Naive thymus-derived CD4-positive, alpha-beta T cell (primary cell): Measurements from ENCODE around the gene PREB. TPM values are rescaled to one million over a fixed set of nuclear protein-coding genes. Genes with fewer than 3 reads are reported as not detected.
"Not testable (repeated sequence)": the region's sequence is repeated elsewhere in the genome, so short reads cannot be mapped to it uniquely, and the experiment has no call there.

Experiments
- ATAC-seq: fragments of 150-1000 bp; cut with Tn5 transposase; 2 replicates; pipeline ENCODE4 v1.10.0; 2021; ENCODE audit warnings: mild to moderate bottlenecking, moderate library complexity
- CTCF ChIA-PET: fragments of 350-600 bp; sonication (Branson Sonifier 250); formaldehyde crosslinking; loops from one replicate; lab custom pipeline; 2021; ENCODE audit warnings: antibody characterized with exemption; lab: Charles Lee
- POLR2A ChIA-PET: fragments of 350-600 bp; sonication (Branson Sonifier 250); formaldehyde crosslinking; loops from one replicate; lab custom pipeline; 2021; ENCODE audit warnings: antibody characterized with exemption, inconsistent platforms; lab: Charles Lee
- DNase-seq, 9 donors: peaks; one replicate each; pipeline versions ENCODE4 v3.0.0 to v3.0.0-alpha.2; 2020 to 2022; ENCODE audit warnings: mixed read lengths in 1 of 9
- H3K27ac ChIP-seq: one replicate; pipeline ENCODE4 v1.7.0; 2013; ENCODE audit warnings: mild to moderate bottlenecking, low read depth, low read length, moderate library complexity
- H3K27me3 ChIP-seq, 2 donors: one replicate each; pipeline ENCODE4 v1.7.0; 2013; ENCODE audit warnings: low read length in 2 of 2, mild to moderate bottlenecking in 2 of 2, moderate library complexity in 2 of 2; ENCODE audit not compliant: control insufficient read depth in 2 of 2, insufficient read depth in 2 of 2
- H3K36me3 ChIP-seq, 3 experiments: 1 replicate in 2 of 3; 2 replicates in 1 of 3; pipeline ENCODE4 v1.7.0; 2013; ENCODE audit warnings: low read length in 3 of 3, mild to moderate bottlenecking in 3 of 3, moderate library complexity in 1 of 3; ENCODE audit not compliant: insufficient read depth in 3 of 3, control insufficient read depth in 2 of 3
- H3K4me1 ChIP-seq, 2 donors: one replicate each; pipeline ENCODE4 v1.7.0; 2013; ENCODE audit warnings: low read length in 2 of 2, mild to moderate bottlenecking in 2 of 2, moderate library complexity in 1 of 2; ENCODE audit not compliant: control insufficient read depth in 2 of 2, insufficient read depth in 2 of 2
- H3K4me3 ChIP-seq: 2 replicates; pipeline ENCODE4 v1.7.0; 2013; ENCODE audit warnings: mild to moderate bottlenecking, low read length
- H3K9me3 ChIP-seq, 3 experiments: 1 replicate in 2 of 3; 2 replicates in 1 of 3; pipeline ENCODE4 v1.7.0; 2013; ENCODE audit warnings: low read length in 3 of 3; ENCODE audit not compliant: control insufficient read depth in 2 of 3
- H3K27ac Mint-ChIP-seq, 9 donors: one replicate each; pipeline ENCODE4 v1.8.0; 2020 to 2022; ENCODE audit warnings: mixed read lengths in 9 of 9, mild to moderate bottlenecking in 8 of 9, moderate library complexity in 5 of 9, inconsistent platforms in 2 of 9
- H3K27me3 Mint-ChIP-seq, 5 donors: one replicate each; pipeline ENCODE4 v1.8.0; 2021 to 2022; ENCODE audit warnings: mixed read lengths in 5 of 5, mild to moderate bottlenecking in 1 of 5
- H3K36me3 Mint-ChIP-seq, 5 donors: one replicate each; pipeline ENCODE4 v1.8.0; 2020 to 2022; ENCODE audit warnings: mixed read lengths in 5 of 5, mild to moderate bottlenecking in 3 of 5, inconsistent platforms in 1 of 5
- H3K4me1 Mint-ChIP-seq, 7 donors: one replicate each; pipeline ENCODE4 v1.8.0; 2020 to 2022; ENCODE audit warnings: mixed read lengths in 7 of 7, mild to moderate bottlenecking in 3 of 7, inconsistent platforms in 1 of 7
- H3K4me3 Mint-ChIP-seq, 10 donors: one replicate each; pipeline ENCODE4 v1.8.0; 2020 to 2022; ENCODE audit warnings: mild to moderate bottlenecking in 10 of 10, mixed read lengths in 10 of 10, moderate library complexity in 6 of 10, inconsistent platforms in 2 of 10
- H3K9me3 Mint-ChIP-seq, 11 donors: one replicate each; pipeline ENCODE4 v1.8.0; 2020 to 2022; ENCODE audit warnings: mixed read lengths in 11 of 11, mild to moderate bottlenecking in 4 of 11, inconsistent platforms in 1 of 11, moderate library complexity in 1 of 11
- intact Hi-C, 2 donors: fragments of 100-400 bp; cut with micrococcal nuclease; formaldehyde crosslinking; loops; one replicate each; pipeline ENCODE4 v1.15.1; 2023
- polyA plus RNA-seq, 2 donors: library from polyadenylated mRNA; unstranded; fragments of 300-500 nt; fragmentation: Illumina TruSeq; gene quantifications; one replicate each; pipeline ENCODE4 v1.2.3, GENCODE V29; 2021
- total RNA-seq, 6 experiments: library from RNA in 5 of 6; stranded (reverse) in 5 of 6; gene quantifications; 1 replicate in 5 of 6; 2 replicates in 1 of 6; pipeline ENCODE4 v1.2.3 and lab custom pipeline; 2021 to 2026

PREB gene
- total and polyA plus RNA-seq, 7 experiments from 2014 or later, result 25.4 to 72.3 (median 53.2) TPM

DNA sequence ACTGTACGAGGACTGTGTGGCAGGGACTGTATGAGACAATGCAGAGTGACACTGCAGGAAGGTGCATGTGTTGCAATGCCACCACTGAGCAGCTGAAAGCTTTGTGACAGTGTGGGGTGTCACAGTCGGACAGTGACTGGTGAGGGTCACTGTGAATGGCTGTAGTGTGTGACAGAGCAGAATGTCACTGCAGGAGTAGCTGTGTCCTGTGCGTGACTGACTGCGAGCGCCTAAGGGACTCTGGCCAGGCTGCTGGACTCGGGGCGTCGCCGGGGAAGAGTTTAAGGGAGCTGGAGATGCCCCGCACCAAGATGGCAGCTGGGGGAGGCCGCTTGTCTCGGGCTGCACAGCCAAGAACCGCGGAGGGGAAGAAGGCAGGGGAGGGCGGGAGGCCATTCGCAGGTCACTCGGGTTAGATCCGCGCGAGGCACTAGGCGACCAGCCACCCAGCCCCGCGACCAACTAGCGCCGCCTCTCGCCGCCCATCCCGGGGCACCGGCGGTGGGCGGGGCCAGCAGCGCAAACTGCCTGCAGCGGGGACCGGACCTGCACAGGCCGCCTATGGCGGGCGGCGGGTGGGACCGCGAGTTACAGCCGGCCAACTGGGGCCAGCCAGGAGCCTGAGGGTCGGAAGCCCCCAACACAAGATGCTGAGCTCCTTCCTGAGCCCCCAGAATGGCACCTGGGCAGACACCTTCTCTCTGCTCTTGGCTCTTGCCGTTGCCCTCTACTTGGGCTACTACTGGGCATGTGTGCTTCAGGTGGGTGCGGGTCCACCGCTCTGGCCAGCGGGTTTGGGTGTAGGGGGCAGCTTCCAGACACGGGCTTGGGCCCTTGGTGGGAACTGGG is 10.9 kb downstream of the PREB start, which contains the start of gene ABHD1:
Gene ABHD1 (plus strand): TSS at position 514 of the 849 bp plus-strand sequence. CDS start 134 bp downstream, at position 648.
- H3K4me1 ChIP-seq, result peaks cover 5 to 11% of the 10 kb centered on the region in 2 donors
- H3K4me1 Mint-ChIP-seq, result peaks cover 10 to 30% (median 20%) of the 10 kb centered on the region in 7 donors
- intact Hi-C loops, result loop anchor here (1.0 to 2.0 kb wide), 4 partner anchors 11 to 540 kb away; partner anchors contain the start of genes PREB (in 2 of the 2), AGBL5 (in 1 of the 2), KHK (in 1 of the 2) and SLC4A1AP (in 1 of the 2)
- DNase-seq (peak; percentile 37 to 79 (median 51)), ATAC-seq (peak; percentile 84)
- peaks cover 0 to 3% (median 0%) of the 10 kb centered on the region in 11 donors for H3K9me3 Mint-ChIP-seq
- peak within 1 kb of the TSS; percentile 59 for H3K4me3 ChIP-seq
- H3K27ac Mint-ChIP-seq, result peak within 1 kb of the TSS; percentile 78 to 89 (median 86)
- H3K4me3 Mint-ChIP-seq, result peak within 1 kb of the TSS; percentile 83 to 95 (median 92)
- H3K9me3 ChIP-seq, result no peaks in the 10 kb centered on the region
- peaks cover 0 to 3% of the 10 kb centered on the region in 2 donors for H3K27me3 ChIP-seq
- ChIA-PET CTCF (interaction anchor here (1.0 to 1.4 kb wide), 4 partner anchors 9 to 164 kb away, joined by 3 to 4 read pairs (median 3); partner anchors contain the start of gene AGBL5), POLR2A (interaction anchor here (0.5 to 3.9 kb wide), 12 partner anchors 10 to 782 kb away, joined by 3 to 49 read pairs (median 3); partner anchors contain the start of genes ATRAID, KHK, OST4 and PREB)
- H3K36me3 ChIP-seq, result no peaks in the 10 kb centered on the region
- H3K36me3 Mint-ChIP-seq, result peaks cover 0 to 4% (median 0%) of the 10 kb centered on the region in 5 donors
- H3K27me3 Mint-ChIP-seq, result peaks cover 11 to 41% (median 14%) of the 10 kb centered on the region in 5 donors
- peak within 1 kb of the TSS; percentile 61 for H3K27ac ChIP-seq

DNA sequence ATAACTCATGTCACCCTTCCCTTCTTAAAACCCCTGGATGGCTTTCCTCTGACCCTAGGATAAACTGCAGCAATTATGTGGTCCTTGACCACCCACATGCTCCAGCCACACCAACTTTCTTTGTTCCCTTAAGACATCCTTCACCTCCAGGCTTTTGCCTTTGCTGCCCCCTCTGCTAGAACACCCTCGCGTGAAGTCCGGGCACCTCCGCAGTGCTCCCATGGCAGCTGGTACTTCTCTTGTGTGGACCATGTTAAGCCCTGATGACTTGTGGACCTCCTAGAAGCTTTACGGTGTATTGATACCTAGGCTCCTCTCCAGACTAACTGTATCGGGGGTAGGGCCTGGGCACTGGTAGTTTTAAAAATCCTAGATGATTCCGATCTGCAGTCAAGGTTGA is 11.6 kb downstream of the PREB start:
- H3K27me3 Mint-ChIP-seq, result peaks cover 12 to 48% (median 18%) of the 10 kb centered on the region in 5 donors
- Histone ChIP-seq H3K27ac (no peak overlapping the region), H3K27me3 (peaks cover 0 to 3% of the 10 kb centered on the region in 2 donors), H3K9me3 (no peaks in the 10 kb centered on the region), H3K4me1 (peaks cover 10 to 11% of the 10 kb centered on the region in 2 donors), H3K4me3 (peak overlapping the region; percentile 59), H3K36me3 (no peaks in the 10 kb centered on the region)
- intact Hi-C loops, result loop anchor here (1.0 to 2.0 kb wide), 4 partner anchors 12 to 541 kb away; partner anchors contain the start of genes PREB (in 2 of the 2), AGBL5 (in 1 of the 2), KHK (in 1 of the 2) and SLC4A1AP (in 1 of the 2)
- DNase-seq (no peak), ATAC-seq (no peak)
- peaks cover 10 to 30% (median 20%) of the 10 kb centered on the region in 7 donors for H3K4me1 Mint-ChIP-seq
- H3K4me3 Mint-ChIP-seq, result peak overlapping the region; percentile 83 to 95 (median 92)
- peaks cover 0 to 4% (median 0%) of the 10 kb centered on the region in 5 donors for H3K36me3 Mint-ChIP-seq
- peaks cover 0 to 3% (median 0%) of the 10 kb centered on the region in 11 donors for H3K9me3 Mint-ChIP-seq
- ChIA-PET CTCF (interaction anchor here (1.1 to 1.4 kb wide), 3 partner anchors 8 to 72 kb away, joined by 3 to 4 read pairs (median 3); partner anchors contain the start of gene AGBL5), POLR2A (interaction anchor here (0.6 to 3.9 kb wide), 7 partner anchors 11 to 51 kb away, joined by 3 to 49 read pairs (median 6); partner anchors contain the start of genes KHK, OST4, PREB and PRR30)
- peak overlapping the region in 8 of 9 donors; percentile 48 to 89 (median 84) for H3K27ac Mint-ChIP-seq

DNA sequence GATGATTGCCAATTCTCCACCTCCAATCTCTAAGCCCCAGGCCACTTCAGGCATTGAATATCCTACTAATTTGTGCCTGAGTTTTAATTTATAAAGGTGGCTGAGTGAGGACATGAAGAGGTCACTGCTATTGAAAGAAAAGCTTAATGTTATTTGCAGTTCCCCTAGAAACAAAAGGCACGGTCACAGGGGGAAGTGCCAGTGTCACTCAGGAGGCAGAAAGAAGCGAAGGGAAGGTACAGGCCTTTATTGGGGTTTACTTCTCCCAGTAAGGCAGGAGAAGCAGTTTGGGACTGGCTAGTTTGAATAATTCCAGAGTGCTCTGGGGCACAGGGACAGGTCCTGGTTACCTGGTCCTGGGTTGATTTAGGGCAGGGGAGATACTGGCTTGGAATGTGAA is 12.5 kb downstream of the PREB start:
- DNase-seq (no peak), ATAC-seq (no peak)
- no peak overlapping the region for H3K4me3 ChIP-seq
- H3K27me3 ChIP-seq, result peaks cover 0 to 3% of the 10 kb centered on the region in 2 donors
- peaks cover 12 to 56% (median 19%) of the 10 kb centered on the region in 5 donors for H3K27me3 Mint-ChIP-seq
- H3K36me3 ChIP-seq, result no peaks in the 10 kb centered on the region
- intact Hi-C loops, result loop anchor here in 1 of 2 donors (2.0 kb wide), 1 partner anchor 71 kb away; the partner anchor contains the start of gene AGBL5
- H3K9me3 ChIP-seq, result no peaks in the 10 kb centered on the region
- H3K4me3 Mint-ChIP-seq, result peak overlapping the region in 6 of 10 donors; percentile 0 to 83 (median 22)
- H3K27ac ChIP-seq, result no peak overlapping the region
- H3K4me1 ChIP-seq, result peaks cover 10 to 11% of the 10 kb centered on the region in 2 donors
- CTCF ChIA-PET, result no interaction called here
- peaks cover 10 to 30% (median 20%) of the 10 kb centered on the region in 7 donors for H3K4me1 Mint-ChIP-seq
- H3K9me3 Mint-ChIP-seq, result peaks cover 0 to 3% (median 0%) of the 10 kb centered on the region in 11 donors
- POLR2A ChIA-PET, result no interaction called here
- peak overlapping the region in 1 of 9 donors; percentile 87 for H3K27ac Mint-ChIP-seq
- peaks cover 0 to 4% (median 0%) of the 10 kb centered on the region in 5 donors for H3K36me3 Mint-ChIP-seq

DNA sequence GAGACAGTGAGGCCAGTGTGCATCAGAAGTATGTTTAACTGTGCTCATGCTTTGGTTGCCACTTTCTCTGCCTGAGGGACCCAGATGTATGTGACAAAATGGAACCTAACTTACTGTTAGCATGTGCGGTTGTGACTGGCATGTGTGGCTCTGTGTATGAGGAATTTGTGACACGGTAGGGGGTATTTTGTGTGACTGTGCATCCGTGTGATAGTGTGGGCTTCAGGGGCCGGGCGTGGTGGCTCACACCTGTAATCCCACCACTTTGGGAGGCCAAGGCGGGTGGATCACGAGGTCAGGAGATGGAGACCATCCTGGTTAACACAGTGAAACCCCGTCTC is 15.1 kb downstream of the PREB start:
- POLR2A ChIA-PET, H3K27ac ChIP-seq, intact Hi-C loops, H3K36me3 ChIP-seq, H3K9me3 Mint-ChIP-seq, DNase-seq, H3K9me3 ChIP-seq, CTCF ChIA-PET, H3K36me3 Mint-ChIP-seq, H3K27me3 ChIP-seq, ATAC-seq: not testable (repeated sequence)
- H3K4me1 ChIP-seq, result peaks cover 10 to 11% of the 10 kb centered on the region in 2 donors
- peak overlapping the region in 2 of 9 donors; percentile 36 to 68 for H3K27ac Mint-ChIP-seq
- H3K27me3 Mint-ChIP-seq, result peaks cover 12 to 58% (median 23%) of the 10 kb centered on the region in 5 donors
- H3K4me1 Mint-ChIP-seq, result peaks cover 10 to 30% (median 20%) of the 10 kb centered on the region in 7 donors
- H3K4me3 Mint-ChIP-seq, result peak overlapping the region; percentile 61 to 89 (median 80)
- peak overlapping the region; percentile 44 for H3K4me3 ChIP-seq

DNA sequence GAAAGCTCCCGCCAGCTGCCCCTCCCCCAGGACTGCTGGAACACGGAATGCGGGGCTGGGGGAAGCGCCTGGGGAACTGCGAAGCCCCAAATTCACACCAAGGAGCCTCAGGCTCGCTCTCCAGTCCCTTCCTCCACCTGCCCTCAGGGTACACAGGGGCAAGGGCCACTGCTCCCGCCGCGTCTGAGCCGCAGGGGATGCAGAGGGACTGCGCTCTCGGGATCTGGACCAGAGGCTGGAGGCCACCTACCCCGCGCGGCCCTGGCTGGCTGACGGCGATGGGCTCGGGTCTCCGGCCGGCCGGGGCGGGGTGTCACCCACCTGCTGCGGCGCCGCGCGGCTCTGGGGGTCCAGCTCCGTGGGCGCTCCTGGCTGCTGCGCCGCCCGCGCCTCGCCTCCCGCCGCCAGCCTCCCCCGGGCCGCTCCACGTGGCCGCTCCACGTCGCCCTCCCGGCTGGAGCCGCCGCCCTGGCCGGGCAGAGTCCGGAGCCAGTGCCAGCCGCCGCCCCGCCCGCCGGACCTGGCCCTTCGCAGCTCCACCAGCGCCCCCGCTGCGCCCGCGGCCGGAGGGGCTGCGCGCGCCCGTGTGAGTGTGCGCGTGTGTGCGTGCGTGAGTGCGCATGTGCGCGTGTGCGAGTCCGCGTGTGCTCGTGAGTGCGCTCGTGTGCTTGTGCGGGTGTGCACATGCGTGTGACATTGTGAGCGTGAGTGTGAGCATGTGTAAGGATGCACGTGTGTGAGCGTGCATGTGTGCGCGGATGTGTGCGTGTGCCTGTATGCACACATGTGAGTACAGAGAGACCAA is 15.7 kb downstream of the PREB start, which contains the start of gene CGREF1:
Gene CGREF1 (minus strand): TSS at position 604 of the 805 bp plus-strand sequence. CDS start 14,762 bp downstream, outside the sequence.
- peaks cover 10 to 26% (median 20%) of the 10 kb centered on the region in 7 donors for H3K4me1 Mint-ChIP-seq
- CTCF ChIA-PET, result no interaction called here
- H3K27me3 Mint-ChIP-seq, result peaks cover 12 to 58% (median 23%) of the 10 kb centered on the region in 5 donors
- peak in 1 of 9 donors; percentile 44 for DNase-seq
- peak within 1 kb of the TSS; percentile 44 for H3K4me3 ChIP-seq
- H3K9me3 ChIP-seq, result no peaks in the 10 kb centered on the region
- H3K4me3 Mint-ChIP-seq, result peak within 1 kb of the TSS; percentile 61 to 89 (median 80)
- H3K4me1 ChIP-seq, result peaks cover 7 to 10% of the 10 kb centered on the region in 2 donors
- no peak for ATAC-seq
- peaks cover 0 to 3% of the 10 kb centered on the region in 2 donors for H3K27me3 ChIP-seq
- H3K36me3 ChIP-seq, result no peaks in the 10 kb centered on the region
- H3K9me3 Mint-ChIP-seq, result peaks cover 0 to 3% (median 0%) of the 10 kb centered on the region in 11 donors
- H3K36me3 Mint-ChIP-seq, result peaks cover 0 to 4% (median 0%) of the 10 kb centered on the region in 5 donors
- intact Hi-C loops, result no loop called here
- H3K27ac ChIP-seq, result no peak within 1 kb of the TSS
- peak within 1 kb of the TSS in 2 of 9 donors; percentile 36 to 68 for H3K27ac Mint-ChIP-seq
- POLR2A ChIA-PET, result no interaction called here
